ENCODE data around the gene CYSRT1. TPM values are rescaled to one million over a fixed set of nuclear protein-coding genes. Genes with fewer than 3 reads are reported as not detected.
A peak's percentile ranks its signal among the peaks of the same experiment; 100 is the strongest.

The CYSRT1 gene
- polyA plus RNA-seq, 3 donors, result 0.17 TPM; not detected in 2

DNA sequence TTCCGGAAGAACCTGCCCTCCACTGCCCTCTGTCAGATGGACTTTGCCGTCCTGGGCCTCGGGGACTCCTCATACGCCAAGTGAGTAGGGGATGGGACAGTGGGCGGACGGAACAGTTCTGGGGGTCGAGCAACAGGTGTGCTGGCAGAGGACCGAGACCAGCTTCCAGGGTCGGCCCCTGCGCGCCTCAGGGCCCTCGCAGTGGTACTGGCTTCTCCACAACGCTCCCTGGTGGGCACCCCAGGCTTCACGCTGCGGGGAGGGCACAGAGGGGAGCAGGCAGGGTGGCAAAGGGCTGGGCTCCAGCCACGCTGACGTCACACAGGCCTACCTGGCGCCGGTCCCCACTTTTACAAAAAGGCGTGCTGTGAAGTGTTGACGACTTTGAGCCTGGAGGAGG is 12.5 kb upstream of the CYSRT1 start:
- H3K4me1 Mint-ChIP-seq, result peaks cover under 1% of the 10 kb centered on the region
- H3K27ac Mint-ChIP-seq, result no peak overlapping the region
- H3K27me3 ChIP-seq (ENCODE audit: control insufficient read depth in 2 of 2, insufficient read depth in 2 of 2, low read length in 2 of 2), result no peaks in the 10 kb centered on the region
- no peak overlapping the region for H3K4me3 ChIP-seq (replicated peaks in 1 of 3; ENCODE audit: low read depth in 2 of 3, low read length in 3 of 3)
- H3K4me1 ChIP-seq (ENCODE audit: control insufficient read depth in 1 of 2, insufficient read depth in 2 of 2, low read length in 2 of 2), result peaks cover 0 to 8% of the 10 kb centered on the region in 2 donors
- H3K4me3 Mint-ChIP-seq, result no peak overlapping the region
- H3K9ac ChIP-seq (ENCODE audit: insufficient read depth, low read length, poor library complexity, severe bottlenecking), result no peak overlapping the region
- peaks cover 34 to 54% of the 10 kb centered on the region in 2 donors for H3K36me3 ChIP-seq (replicated peaks in 1 of 2; ENCODE audit: control insufficient read depth in 1 of 2, insufficient read depth in 2 of 2, low read length in 2 of 2)
- TF ChIP-seq, protein P1, sequence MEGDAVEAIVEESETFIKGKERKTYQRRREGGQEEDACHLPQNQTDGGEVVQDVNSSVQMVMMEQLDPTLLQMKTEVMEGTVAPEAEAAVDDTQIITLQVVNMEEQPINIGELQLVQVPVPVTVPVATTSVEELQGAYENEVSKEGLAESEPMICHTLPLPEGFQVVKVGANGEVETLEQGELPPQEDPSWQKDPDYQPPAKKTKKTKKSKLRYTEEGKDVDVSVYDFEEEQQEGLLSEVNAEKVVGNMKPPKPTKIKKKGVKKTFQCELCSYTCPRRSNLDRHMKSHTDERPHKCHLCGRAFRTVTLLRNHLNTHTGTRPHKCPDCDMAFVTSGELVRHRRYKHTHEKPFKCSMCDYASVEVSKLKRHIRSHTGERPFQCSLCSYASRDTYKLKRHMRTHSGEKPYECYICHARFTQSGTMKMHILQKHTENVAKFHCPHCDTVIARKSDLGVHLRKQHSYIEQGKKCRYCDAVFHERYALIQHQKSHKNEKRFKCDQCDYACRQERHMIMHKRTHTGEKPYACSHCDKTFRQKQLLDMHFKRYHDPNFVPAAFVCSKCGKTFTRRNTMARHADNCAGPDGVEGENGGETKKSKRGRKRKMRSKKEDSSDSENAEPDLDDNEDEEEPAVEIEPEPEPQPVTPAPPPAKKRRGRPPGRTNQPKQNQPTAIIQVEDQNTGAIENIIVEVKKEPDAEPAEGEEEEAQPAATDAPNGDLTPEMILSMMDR (IDR thresholded peaks at IDR 0.05), result no peak
- no peaks in the 10 kb centered on the region for H3K9me3 ChIP-seq (replicated peaks in 1 of 2; ENCODE audit: control insufficient read depth in 1 of 2, insufficient read depth in 1 of 2, low read length in 2 of 2)
- H3K79me2 ChIP-seq (ENCODE audit: insufficient read depth, low read length), result peaks cover 2% of the 10 kb centered on the region
- intact Hi-C loops (cut with micrococcal nuclease), result no loop called here
- H4K20me1 ChIP-seq (ENCODE audit: insufficient read depth, low read length), result no peaks in the 10 kb centered on the region
- H2AFZ ChIP-seq (ENCODE audit: insufficient read depth, low read depth, low read length, poor library complexity, severe bottlenecking), result no peak overlapping the region
- H3K36me3 Mint-ChIP-seq, result peaks cover 31 to 64% of the 10 kb centered on the region in 2 donors
- H3K9me3 Mint-ChIP-seq, result no peaks in the 10 kb centered on the region
- no peak overlapping the region for H3K27ac ChIP-seq (ENCODE audit: low read depth in 1 of 2, low read length in 2 of 2)
- no peak for DNase-seq
- H3K27me3 Mint-ChIP-seq (ENCODE audit: low read depth in 3 of 3), result peaks cover 0 to 4% (median 0%) of the 10 kb centered on the region in 3 donors
- no peak overlapping the region for H3K4me2 ChIP-seq (replicated peaks; ENCODE audit: extremely low read depth, low read length, poor library complexity, severe bottlenecking)
- 95% methylated on average over 21 of the region's 21 CpGs for WGBS (ENCODE audit: insufficient coverage)

DNA sequence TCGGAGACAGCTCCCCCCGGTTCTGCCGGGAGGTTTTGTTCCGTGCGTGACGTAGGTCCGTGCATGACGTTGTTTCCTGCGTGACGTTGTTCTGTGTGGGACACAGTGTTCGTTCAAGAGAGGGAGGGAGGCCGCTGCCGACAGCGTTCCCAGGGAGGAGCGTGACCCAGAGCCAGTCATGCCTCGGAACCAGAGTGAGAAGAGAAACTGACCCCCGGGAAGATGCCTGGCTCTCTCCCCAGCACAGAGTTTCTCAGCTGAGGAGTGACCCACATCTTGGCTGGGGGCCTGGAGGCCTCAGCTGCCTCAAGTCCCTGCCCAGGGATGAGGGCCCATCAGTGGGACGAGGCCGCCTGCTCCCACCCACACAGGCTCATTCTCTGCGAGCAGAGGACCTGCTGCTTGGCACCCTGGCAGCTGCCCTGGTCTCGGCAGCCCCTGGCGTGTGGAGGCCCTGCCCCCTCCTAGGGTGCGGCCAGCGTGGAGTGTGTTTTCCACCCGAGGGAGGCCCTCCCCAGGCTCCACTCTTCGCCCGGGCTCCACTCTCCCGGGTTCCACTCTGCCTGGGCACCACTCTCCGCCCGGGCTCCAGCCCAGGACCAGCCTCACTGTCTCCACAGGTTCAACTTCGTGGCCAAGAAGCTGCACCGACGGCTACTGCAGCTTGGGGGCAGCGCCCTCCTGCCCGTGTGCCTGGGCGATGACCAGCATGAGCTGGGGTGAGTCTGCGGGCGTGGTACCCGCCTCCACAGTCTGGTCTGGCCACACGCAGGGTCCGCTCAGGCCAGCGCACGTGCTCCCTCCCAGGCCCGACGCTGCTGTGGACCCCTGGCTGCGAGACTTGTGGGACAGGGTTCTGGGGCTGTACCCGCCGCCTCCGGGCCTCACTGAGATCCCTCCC is 11.6 kb upstream of the CYSRT1 start:
- H3K27me3 Mint-ChIP-seq (ENCODE audit: low read depth in 3 of 3), result peaks cover 0 to 4% (median 0%) of the 10 kb centered on the region in 3 donors
- peaks cover under 1% of the 10 kb centered on the region for H3K4me1 Mint-ChIP-seq
- no peaks in the 10 kb centered on the region for H3K9me3 Mint-ChIP-seq
- Histone ChIP-seq H3K27ac (ENCODE audit: low read depth in 1 of 2, low read length in 2 of 2) (no peak overlapping the region), H4K20me1 (ENCODE audit: insufficient read depth, low read length) (no peaks in the 10 kb centered on the region), H3K4me3 (replicated peaks in 1 of 3; ENCODE audit: low read depth in 2 of 3, low read length in 3 of 3) (no peak overlapping the region), H3K27me3 (ENCODE audit: control insufficient read depth in 2 of 2, insufficient read depth in 2 of 2, low read length in 2 of 2) (no peaks in the 10 kb centered on the region), H3K36me3 (replicated peaks in 1 of 2; ENCODE audit: control insufficient read depth in 1 of 2, insufficient read depth in 2 of 2, low read length in 2 of 2) (peaks cover 34 to 52% of the 10 kb centered on the region in 2 donors), H2AFZ (ENCODE audit: insufficient read depth, low read depth, low read length, poor library complexity, severe bottlenecking) (no peak overlapping the region), H3K79me2 (ENCODE audit: insufficient read depth, low read length) (no peaks in the 10 kb centered on the region), H3K9me3 (replicated peaks in 1 of 2; ENCODE audit: control insufficient read depth in 1 of 2, insufficient read depth in 1 of 2, low read length in 2 of 2) (no peaks in the 10 kb centered on the region), H3K9ac (ENCODE audit: insufficient read depth, low read length, poor library complexity, severe bottlenecking) (no peak overlapping the region), H3K4me2 (replicated peaks; ENCODE audit: extremely low read depth, low read length, poor library complexity, severe bottlenecking) (no peak overlapping the region), H3K4me1 (ENCODE audit: control insufficient read depth in 1 of 2, insufficient read depth in 2 of 2, low read length in 2 of 2) (peaks cover 0 to 10% of the 10 kb centered on the region in 2 donors)
- TF ChIP-seq, protein P1 (IDR thresholded peaks at IDR 0.05), result peak; percentile 9
- H3K36me3 Mint-ChIP-seq, result peaks cover 27 to 58% of the 10 kb centered on the region in 2 donors
- intact Hi-C loops (cut with micrococcal nuclease), result no loop called here
- WGBS (ENCODE audit: insufficient coverage), result 93% methylated on average over 49 of the region's 49 CpGs
- no peak overlapping the region for H3K4me3 Mint-ChIP-seq
- peak overlapping the region in 1 of 7 donors; percentile 50 for H3K27ac Mint-ChIP-seq
- DNase-seq, result no peak
